Natural killer cell (primary cell): ENCODE measurements around the gene TMEM141. TPM values are rescaled to one million over a fixed set of nuclear protein-coding genes. Genes with fewer than 3 reads are reported as not detected.

Experiments
- ATAC-seq, 3 donors: fragments of 150-1000 bp in 2 of 3; fragments of 200-7000 bp in 1 of 3; cut with Tn5 transposase; 1 replicate in 1 of 3; 2 replicates in 2 of 3; pipeline ENCODE4 v1.10.0; 2021; ENCODE audit warnings: mild to moderate bottlenecking in 2 of 3, moderate library complexity in 2 of 3
- DNase-seq, 2 donors: peaks; one replicate each; pipeline versions ENCODE4 v3.0.0 to v3.0.0-alpha.2; 2013 to 2021; ENCODE audit warnings: mixed read lengths in 1 of 2
- H3K27ac ChIP-seq: one replicate; pipeline ENCODE4 v1.5.1; 2013; ENCODE audit warnings: mild to moderate bottlenecking, low read length
- H3K27me3 ChIP-seq: one replicate; pipeline ENCODE4 v1.6.1; 2013; ENCODE audit warnings: low read length; ENCODE audit not compliant: control insufficient read depth, insufficient read depth
- H3K36me3 ChIP-seq: one replicate; pipeline ENCODE4 v1.6.1; 2013; ENCODE audit warnings: low read length; ENCODE audit not compliant: control insufficient read depth, insufficient read depth
- H3K4me1 ChIP-seq: one replicate; pipeline ENCODE4 v1.6.1; 2013; ENCODE audit warnings: low read length; ENCODE audit not compliant: control insufficient read depth, insufficient read depth
- H3K4me3 ChIP-seq: one replicate; pipeline ENCODE4 v1.5.1; 2013; ENCODE audit warnings: low read length
- H3K9me3 ChIP-seq: one replicate; pipeline ENCODE4 v1.6.1; 2013; ENCODE audit warnings: low read length; ENCODE audit not compliant: control insufficient read depth, insufficient read depth
- H3K27ac Mint-ChIP-seq, 2 donors: one replicate each; pipeline ENCODE4 v1.8.0; 2022; ENCODE audit warnings: mild to moderate bottlenecking in 2 of 2, mixed read lengths in 2 of 2, moderate library complexity in 1 of 2
- H3K27me3 Mint-ChIP-seq, 2 donors: one replicate each; pipeline ENCODE4 v1.8.0; 2022; ENCODE audit warnings: low read depth in 2 of 2, mixed read lengths in 2 of 2
- H3K36me3 Mint-ChIP-seq: one replicate; pipeline ENCODE4 v1.8.0; 2022; ENCODE audit warnings: mixed read lengths
- H3K4me1 Mint-ChIP-seq, 2 donors: one replicate each; pipeline ENCODE4 v1.8.0; 2022; ENCODE audit warnings: mixed read lengths in 2 of 2
- H3K4me3 Mint-ChIP-seq: one replicate; pipeline ENCODE4 v1.8.0; 2022; ENCODE audit warnings: mild to moderate bottlenecking, moderate library complexity, mixed read lengths
- H3K9me3 Mint-ChIP-seq, 2 donors: one replicate each; pipeline ENCODE4 v1.8.0; 2022; ENCODE audit warnings: mixed read lengths in 2 of 2
- WGBS: methylation state at CpG from one replicate; pipeline ENCODE4 v1.1.7; 2013; ENCODE audit warnings: missing lambda C conversion rate; ENCODE audit not compliant: insufficient coverage; 5-methylcytosine and 5-hydroxymethylcytosine counted together
- intact Hi-C: fragments of 100-400 bp; cut with micrococcal nuclease; formaldehyde crosslinking; loops from one replicate; pipeline ENCODE4 v1.14.2; 2022
- total RNA-seq, 4 donors: library from RNA; stranded (reverse); fragments of 120-200 nt in 1 of 4; gene quantifications; one replicate each; pipeline versions ENCODE4 v1.2.3 to v1.2.4, GENCODE V29; 2013 to 2022
- TF ChIP-seq, protein P1 (sequence below): fragments of 200-600 bp; IDR thresholded peaks from one replicate; pipeline ENCODE4 v1.8.0; 2022; ENCODE audit warnings: antibody characterized with exemption

The TMEM141 gene
- total RNA-seq, 3 donors from 2014 or later (not counting 1 experiment from before 2014, with no cell fraction given) = 22.4 to 26.9 (median 26.6) TPM

DNA sequence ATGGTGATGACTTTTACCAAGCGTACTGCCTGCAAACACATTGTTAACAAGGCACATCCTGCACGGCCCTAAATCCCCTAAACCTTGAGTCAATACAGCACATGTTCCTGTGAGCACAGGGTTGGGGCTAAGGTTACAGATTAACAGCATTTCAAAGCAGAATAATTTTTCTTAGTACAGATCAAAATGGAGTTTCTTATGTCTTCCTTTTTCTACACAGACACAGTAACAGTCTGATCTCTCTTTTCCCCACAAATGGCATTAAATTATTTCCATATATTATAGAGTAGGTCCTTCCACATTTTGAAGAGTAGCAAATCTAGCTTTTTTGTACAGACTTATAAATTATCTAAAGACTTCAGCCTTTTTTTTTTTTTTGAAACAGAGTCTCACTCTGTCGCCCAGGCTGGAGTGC, 1.6 kb upstream of the TMEM141 start:
- Mint-ChIP-seq H3K27ac (peak overlapping the region; percentile 91 to 96), H3K4me3 (no peak overlapping the region), H3K36me3 (no peaks in the 10 kb centered on the region), H3K4me1 (peaks cover 27 to 34% of the 10 kb centered on the region in 2 donors), H3K27me3 (peaks cover 0 to 4% of the 10 kb centered on the region in 2 donors), H3K9me3 (no peaks in the 10 kb centered on the region)
- 94% methylated on average over 3 of the region's 3 CpGs for WGBS
- Histone ChIP-seq H3K4me1 (peaks cover 43% of the 10 kb centered on the region), H3K9me3 (no peaks in the 10 kb centered on the region), H3K36me3 (peaks cover 9% of the 10 kb centered on the region), H3K27me3 (no peaks in the 10 kb centered on the region), H3K27ac (peak overlapping the region; percentile 38), H3K4me3 (no peak overlapping the region)
- DNase-seq = no peak
- ATAC-seq = no peak
- intact Hi-C loops = loop anchor here (5.0 kb wide), 1 partner anchor 53 kb away; the partner anchor contains the start of gene AJM1
- TF ChIP-seq, protein P1, sequence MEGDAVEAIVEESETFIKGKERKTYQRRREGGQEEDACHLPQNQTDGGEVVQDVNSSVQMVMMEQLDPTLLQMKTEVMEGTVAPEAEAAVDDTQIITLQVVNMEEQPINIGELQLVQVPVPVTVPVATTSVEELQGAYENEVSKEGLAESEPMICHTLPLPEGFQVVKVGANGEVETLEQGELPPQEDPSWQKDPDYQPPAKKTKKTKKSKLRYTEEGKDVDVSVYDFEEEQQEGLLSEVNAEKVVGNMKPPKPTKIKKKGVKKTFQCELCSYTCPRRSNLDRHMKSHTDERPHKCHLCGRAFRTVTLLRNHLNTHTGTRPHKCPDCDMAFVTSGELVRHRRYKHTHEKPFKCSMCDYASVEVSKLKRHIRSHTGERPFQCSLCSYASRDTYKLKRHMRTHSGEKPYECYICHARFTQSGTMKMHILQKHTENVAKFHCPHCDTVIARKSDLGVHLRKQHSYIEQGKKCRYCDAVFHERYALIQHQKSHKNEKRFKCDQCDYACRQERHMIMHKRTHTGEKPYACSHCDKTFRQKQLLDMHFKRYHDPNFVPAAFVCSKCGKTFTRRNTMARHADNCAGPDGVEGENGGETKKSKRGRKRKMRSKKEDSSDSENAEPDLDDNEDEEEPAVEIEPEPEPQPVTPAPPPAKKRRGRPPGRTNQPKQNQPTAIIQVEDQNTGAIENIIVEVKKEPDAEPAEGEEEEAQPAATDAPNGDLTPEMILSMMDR = no peak

DNA sequence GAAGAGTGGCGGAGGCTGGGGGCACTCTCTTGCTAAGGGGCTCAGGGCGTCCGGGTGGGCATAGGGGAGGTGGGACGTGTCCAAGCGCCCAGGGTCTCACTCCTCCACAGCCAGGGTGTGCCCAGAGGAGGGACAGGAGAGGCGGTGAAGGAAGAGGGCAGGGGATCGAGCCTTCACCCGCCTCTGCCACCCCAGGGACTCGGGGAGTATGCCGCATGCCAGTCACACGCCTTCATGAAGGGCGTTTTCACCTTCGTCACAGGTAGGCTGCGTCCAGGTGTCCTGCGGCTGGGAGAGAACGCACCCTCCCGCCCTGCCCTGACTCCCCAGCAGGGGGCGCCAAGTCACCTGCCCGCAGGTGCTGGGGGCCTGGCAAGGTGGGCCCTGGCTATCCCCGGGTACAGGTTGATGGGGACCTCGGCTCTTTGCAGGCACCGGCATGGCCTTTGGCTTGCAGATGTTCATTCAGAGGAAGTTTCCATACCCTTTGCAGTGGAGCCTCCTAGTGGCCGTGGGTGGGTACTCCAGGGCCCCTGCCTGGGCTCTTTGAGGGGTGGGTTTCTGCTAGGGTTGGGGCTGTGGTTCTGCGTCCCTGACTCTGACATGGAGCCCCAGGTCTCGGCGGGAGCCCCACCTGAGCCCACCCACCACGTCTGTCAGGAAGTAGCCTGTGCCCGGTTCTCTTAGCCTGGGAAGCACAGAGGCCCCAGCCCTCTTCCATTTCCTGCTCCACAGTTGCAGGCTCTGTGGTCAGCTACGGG, 552 bp downstream of the TMEM141 start:
- intact Hi-C loops = loop anchor here (5.0 kb wide), 1 partner anchor 451 kb away; the partner anchor contains the start of gene TUBB4B
- DNase-seq = peak; percentile 62 to 80
- peaks cover 43% of the 10 kb centered on the region for H3K4me1 ChIP-seq
- WGBS = under 1% methylated on average over 29 of the region's 29 CpGs
- Mint-ChIP-seq H3K27ac (peak overlapping the region; percentile 89 to 91), H3K4me1 (peaks cover 31 to 34% of the 10 kb centered on the region in 2 donors), H3K27me3 (peaks cover 0 to 4% of the 10 kb centered on the region in 2 donors), H3K4me3 (peak overlapping the region; percentile 80), H3K9me3 (no peaks in the 10 kb centered on the region), H3K36me3 (no peaks in the 10 kb centered on the region)
- peaks cover 9% of the 10 kb centered on the region for H3K36me3 ChIP-seq
- ATAC-seq = no peak
- H3K27ac ChIP-seq = peak overlapping the region; percentile 88
- no peaks in the 10 kb centered on the region for H3K9me3 ChIP-seq
- peak overlapping the region; percentile 66 for H3K4me3 ChIP-seq
- no peaks in the 10 kb centered on the region for H3K27me3 ChIP-seq
- TF ChIP-seq, protein P1 = peak; percentile 96

DNA sequence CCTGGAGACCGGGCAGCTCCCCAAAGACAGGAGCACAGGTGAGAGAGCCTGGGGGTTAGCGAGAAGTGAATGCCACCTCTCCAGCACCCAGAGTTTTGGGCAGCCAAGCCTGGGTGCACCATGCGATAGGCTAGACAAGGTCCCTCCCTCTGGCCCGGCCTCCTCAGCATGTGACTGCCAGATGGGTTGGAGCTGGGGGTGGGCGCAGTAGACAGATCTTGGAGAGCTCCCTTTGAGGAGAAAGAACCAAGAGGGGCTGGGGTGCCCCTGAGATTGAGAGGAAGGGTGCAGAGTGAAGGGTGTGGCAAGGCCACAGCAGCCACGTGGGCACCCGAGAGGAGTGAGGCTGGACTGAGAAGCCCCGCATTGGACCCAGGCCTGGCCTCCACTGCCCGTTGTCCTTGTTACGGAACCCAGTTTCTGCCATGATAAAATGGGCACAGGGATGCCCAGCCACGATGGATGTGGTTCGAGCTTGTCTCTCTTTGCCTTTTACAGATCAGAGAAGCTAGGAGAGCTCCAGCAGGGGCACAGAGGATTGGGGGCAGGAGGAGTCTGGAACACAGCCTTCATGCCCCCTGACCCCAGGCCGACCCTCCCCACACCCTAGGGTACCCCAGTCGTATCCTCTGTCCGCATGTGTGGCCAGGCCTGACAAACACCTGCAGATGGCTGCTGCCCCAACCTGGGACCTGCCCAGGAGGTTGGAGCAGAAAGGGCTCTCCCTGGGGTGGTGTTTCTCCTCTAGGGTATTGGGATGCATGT, 1.4 kb downstream of the TMEM141 start:
- Histone ChIP-seq H3K4me3 (no peak overlapping the region), H3K36me3 (peaks cover 9% of the 10 kb centered on the region), H3K9me3 (no peaks in the 10 kb centered on the region), H3K4me1 (peaks cover 42% of the 10 kb centered on the region), H3K27ac (peak overlapping the region; percentile 3), H3K27me3 (no peaks in the 10 kb centered on the region)
- Mint-ChIP-seq H3K9me3 (no peaks in the 10 kb centered on the region), H3K4me1 (peaks cover 28 to 31% of the 10 kb centered on the region in 2 donors), H3K27me3 (peaks cover 0 to 1% of the 10 kb centered on the region in 2 donors), H3K4me3 (no peak overlapping the region), H3K36me3 (no peaks in the 10 kb centered on the region), H3K27ac (peak overlapping the region in 1 of 2 donors; percentile 89)
- DNase-seq (peak in 1 of 2 donors; percentile 8), ATAC-seq (no peak)
- WGBS = 83% methylated on average over 14 of the region's 15 CpGs
- intact Hi-C loops = loop anchor here (5.0 kb wide), 1 partner anchor 450 kb away; the partner anchor contains the start of gene TUBB4B
- TF ChIP-seq, protein P1 = no peak
